B cell (primary cell): ENCODE measurements around the gene TCF21.

Experiments used
- EZH2 ChIP-seq: IDR thresholded peaks from 2 replicates; pipeline ENCODE4 v1.6.1; 2012; ENCODE audit warnings: borderline replicate concordance, low read depth, mild to moderate bottlenecking, moderate library complexity, low read length; ENCODE audit not compliant: insufficient read depth, poor library complexity, severe bottlenecking
- TF ChIP-seq, protein P1 (sequence below): fragments of 200-600 bp; IDR thresholded peaks from one replicate; pipeline ENCODE4 v1.8.0; 2022; ENCODE audit warnings: antibody characterized with exemption, mild to moderate bottlenecking

DNA sequence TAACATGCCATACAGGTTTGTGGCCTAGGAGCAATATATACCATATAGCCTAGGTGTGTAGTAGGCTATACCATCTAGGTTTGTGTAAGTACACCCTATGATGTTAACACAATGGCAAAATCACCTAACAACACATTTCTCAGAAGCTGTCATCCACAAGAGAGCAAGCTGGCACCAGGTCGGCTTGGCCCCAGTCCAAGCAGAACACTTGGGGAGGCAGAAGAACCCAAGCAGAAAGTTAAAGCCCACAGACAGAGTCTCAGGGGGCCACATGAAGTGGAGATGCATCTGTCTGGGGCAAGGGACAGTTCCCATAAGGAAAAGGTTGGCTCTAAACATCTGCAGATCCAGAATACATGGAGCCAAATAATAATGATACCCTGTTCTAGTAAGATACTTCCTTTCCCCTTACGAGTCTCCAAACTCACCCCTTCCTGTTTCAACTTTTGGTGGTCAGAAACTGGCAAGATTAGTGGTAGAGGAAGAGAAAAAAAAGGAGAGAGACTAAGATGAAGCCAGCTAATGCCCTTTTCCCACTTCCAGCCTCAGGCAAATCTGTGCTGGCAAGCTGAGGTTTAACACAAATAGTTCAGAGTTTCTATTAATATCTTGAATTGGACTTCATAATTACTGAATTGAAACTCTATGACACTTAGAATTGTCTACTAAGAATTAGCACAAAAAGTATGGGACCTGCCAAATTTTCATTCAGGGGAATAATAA lies 29.5 kb downstream of the TCF21 start:
- TF ChIP-seq, protein P1, sequence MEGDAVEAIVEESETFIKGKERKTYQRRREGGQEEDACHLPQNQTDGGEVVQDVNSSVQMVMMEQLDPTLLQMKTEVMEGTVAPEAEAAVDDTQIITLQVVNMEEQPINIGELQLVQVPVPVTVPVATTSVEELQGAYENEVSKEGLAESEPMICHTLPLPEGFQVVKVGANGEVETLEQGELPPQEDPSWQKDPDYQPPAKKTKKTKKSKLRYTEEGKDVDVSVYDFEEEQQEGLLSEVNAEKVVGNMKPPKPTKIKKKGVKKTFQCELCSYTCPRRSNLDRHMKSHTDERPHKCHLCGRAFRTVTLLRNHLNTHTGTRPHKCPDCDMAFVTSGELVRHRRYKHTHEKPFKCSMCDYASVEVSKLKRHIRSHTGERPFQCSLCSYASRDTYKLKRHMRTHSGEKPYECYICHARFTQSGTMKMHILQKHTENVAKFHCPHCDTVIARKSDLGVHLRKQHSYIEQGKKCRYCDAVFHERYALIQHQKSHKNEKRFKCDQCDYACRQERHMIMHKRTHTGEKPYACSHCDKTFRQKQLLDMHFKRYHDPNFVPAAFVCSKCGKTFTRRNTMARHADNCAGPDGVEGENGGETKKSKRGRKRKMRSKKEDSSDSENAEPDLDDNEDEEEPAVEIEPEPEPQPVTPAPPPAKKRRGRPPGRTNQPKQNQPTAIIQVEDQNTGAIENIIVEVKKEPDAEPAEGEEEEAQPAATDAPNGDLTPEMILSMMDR: no peak
- TF ChIP-seq EZH2: no peak
